IMR-90 (cell line): Measurements from ENCODE around the gene TPST1. TPM values are rescaled to one million over a fixed set of nuclear protein-coding genes. Genes with fewer than 3 reads are reported as not detected.

ENCODE experiments used
- ATAC-seq: fragments of 200-7000 bp; cut with Tn5 transposase; 2 replicates; pipeline ENCODE4 v1.9.1; 2020; ENCODE audit warnings: low read depth, mild to moderate bottlenecking, moderate library complexity
- BruUV-seq: library from RNA; stranded (reverse); fragments of 400-500 nt; replicated peaks from 2 replicates; lab custom pipeline; 2021; lab: Mats Ljungman, UMichigan
- CTCF ChIA-PET: fragments of 300-600 bp; formaldehyde crosslinking; extraction: SDS; loops from one replicate; lab custom pipeline; 2021; ENCODE audit warnings: antibody characterized with exemption; lab: Yijun Ruan, JAX
- POLR2A ChIA-PET: fragments of 300-600 bp; sonication (Branson Sonifier 250); formaldehyde crosslinking; loops from one replicate; lab custom pipeline; 2022; ENCODE audit warnings: antibody characterized with exemption; ENCODE audit not compliant: unreplicated experiment; lab: Charles Lee
- DNase-seq: peaks from one replicate; pipeline ENCODE4 v3.0.0; 2013
- H2AFZ ChIP-seq: replicated peaks from 2 replicates; pipeline ENCODE3; 2013; ENCODE audit warnings: low read length, mild to moderate bottlenecking; ENCODE audit not compliant: poor library complexity
- H2AK5ac ChIP-seq: 2 replicates; pipeline ENCODE4 v1.6.1; 2013; ENCODE audit warnings: low read depth, low read length, inconsistent platforms
- H2AK9ac ChIP-seq: replicated peaks from 2 replicates; pipeline ENCODE3; 2013; ENCODE audit warnings: mild to moderate bottlenecking, low read depth, low read length, moderate library complexity; ENCODE audit not compliant: poor library complexity
- H2BK120ac ChIP-seq: 2 replicates; pipeline ENCODE4 v1.6.1; 2013; ENCODE audit warnings: low read depth, low read length, inconsistent platforms
- H2BK15ac ChIP-seq: 3 replicates; pipeline ENCODE4 v1.6.1; 2013; ENCODE audit warnings: low read depth, low read length, inconsistent platforms
- H2BK20ac ChIP-seq: 2 replicates; pipeline ENCODE4 v1.6.1; 2013; ENCODE audit warnings: low read depth, mild to moderate bottlenecking, inconsistent platforms, low read length, moderate library complexity
- H2BK5ac ChIP-seq: 2 replicates; pipeline ENCODE4 v1.6.1; 2013; ENCODE audit warnings: mild to moderate bottlenecking, low read depth, low read length, inconsistent platforms; ENCODE audit not compliant: poor library complexity, severe bottlenecking
- H3K14ac ChIP-seq: replicated peaks from 2 replicates; pipeline ENCODE4 v1.6.1; 2013; ENCODE audit warnings: low read depth, low read length, inconsistent platforms
- H3K18ac ChIP-seq: 2 replicates; pipeline ENCODE4 v1.6.1; 2013; ENCODE audit warnings: low read depth, low read length, control low read depth
- H3K23ac ChIP-seq: 2 replicates; pipeline ENCODE4 v1.6.1; 2013; ENCODE audit warnings: low read depth, low read length, inconsistent platforms
- H3K27ac ChIP-seq: 2 replicates; pipeline ENCODE4 v1.5.1; 2013; ENCODE audit warnings: mild to moderate bottlenecking, control low read depth, low read length; ENCODE audit not compliant: insufficient read depth
- H3K27me3 ChIP-seq: 2 replicates; pipeline ENCODE4 v1.6.1; 2013; ENCODE audit warnings: low read length; ENCODE audit not compliant: control insufficient read depth, insufficient read depth
- H3K36me3 ChIP-seq: 2 replicates; pipeline ENCODE4 v1.6.1; 2013; ENCODE audit warnings: low read length, mixed read lengths; ENCODE audit not compliant: control insufficient read depth, insufficient read depth
- H3K4ac ChIP-seq: 2 replicates; pipeline ENCODE4 v1.6.1; 2013; ENCODE audit warnings: low read depth, low read length, inconsistent platforms
- H3K4me1 ChIP-seq: 2 replicates; pipeline ENCODE4 v1.6.1; 2013; ENCODE audit warnings: low read length, mixed read lengths; ENCODE audit not compliant: control insufficient read depth, insufficient read depth
- H3K4me2 ChIP-seq: 2 replicates; pipeline ENCODE4 v1.6.1; 2013; ENCODE audit warnings: low read depth, mild to moderate bottlenecking, control low read depth, low read length, moderate library complexity
- H3K4me3 ChIP-seq: 2 replicates; pipeline ENCODE4 v1.5.1; 2013; ENCODE audit warnings: low read depth, mild to moderate bottlenecking, control low read depth, low read length, moderate library complexity; ENCODE audit not compliant: insufficient read depth
- H3K56ac ChIP-seq: 2 replicates; pipeline ENCODE4 v1.6.1; 2013; ENCODE audit warnings: low read length, inconsistent platforms; ENCODE audit not compliant: insufficient read depth; ENCODE audit errors: extremely low read depth
- H3K79me1 ChIP-seq, 2 experiments: 2 replicates each; pipeline ENCODE4 v1.6.1; 2013; ENCODE audit warnings: low read length in 2 of 2, inconsistent platforms in 1 of 2, low read depth in 1 of 2
- H3K9ac ChIP-seq: 2 replicates; pipeline ENCODE4 v1.6.1; 2013; ENCODE audit warnings: low read depth, low read length, control low read depth
- H3K9me1 ChIP-seq: 2 replicates; pipeline ENCODE4 v1.6.1; 2013; ENCODE audit warnings: low read length, inconsistent platforms; ENCODE audit not compliant: insufficient read depth
- H3K9me3 ChIP-seq: 2 replicates; pipeline ENCODE4 v1.6.1; 2013; ENCODE audit warnings: low read length; ENCODE audit not compliant: control insufficient read depth, insufficient read depth
- H4K20me1 ChIP-seq: 2 replicates; pipeline ENCODE4 v1.6.1; 2013; ENCODE audit warnings: low read length, inconsistent platforms; ENCODE audit not compliant: insufficient read depth
- H4K5ac ChIP-seq: 2 replicates; pipeline ENCODE4 v1.6.1; 2013; ENCODE audit warnings: mild to moderate bottlenecking, low read depth, low read length, control low read depth
- H4K8ac ChIP-seq, 2 experiments: 2 replicates each; pipeline ENCODE4 v1.6.1; 2013; ENCODE audit warnings: low read depth in 2 of 2, low read length in 2 of 2, control low read depth in 1 of 2, inconsistent platforms in 1 of 2
- H4K91ac ChIP-seq: 2 replicates; pipeline ENCODE4 v1.6.1; 2013; ENCODE audit warnings: low read depth, low read length, inconsistent platforms; ENCODE audit not compliant: insufficient read depth
- CEBPB ChIP-seq: IDR thresholded peaks from 2 replicates; pipeline ENCODE4 v1.6.1; 2012; ENCODE audit warnings: low read depth, low read length, improper control_type of control experiment
- FOS ChIP-seq: fragments of 150-350 bp; IDR thresholded peaks from 2 replicates; pipeline ENCODE4 v1.6.1; 2016; ENCODE audit warnings: low read depth, low read length
- MAFK ChIP-seq: IDR thresholded peaks from 2 replicates; pipeline ENCODE4 v1.6.1; 2012; ENCODE audit warnings: low read depth, low read length, improper control_type of control experiment
- MAZ ChIP-seq: IDR thresholded peaks from 2 replicates; pipeline ENCODE4 v1.6.1; 2012; ENCODE audit warnings: low read depth, mild to moderate bottlenecking, low read length, improper control_type of control experiment, moderate library complexity, borderline replicate concordance
- SMC3 ChIP-seq: fragments of 150-350 bp; IDR thresholded peaks from 2 replicates; pipeline ENCODE4 v1.6.1; 2016; ENCODE audit warnings: low read depth, mild to moderate bottlenecking, antibody characterized with exemption, low read length, moderate library complexity
- WGBS, 2 experiments: methylation state at CpG; one replicate each; pipeline versions ENCODE4 v1.1.5 to v1.1.7; 2013; ENCODE audit warnings: missing lambda C conversion rate in 2 of 2; ENCODE audit not compliant: insufficient read length in 1 of 2; ENCODE audit errors: extremely low coverage in 2 of 2; 5-methylcytosine and 5-hydroxymethylcytosine counted together
- dilution Hi-C: fragments of 300-500 bp; cut with HindIII; formaldehyde crosslinking; loops from one replicate; pipeline ENCODE4 v1.14.3; 2018; ENCODE audit warnings: low sequenced_read_pairs; ENCODE audit not compliant: unreplicated experiment
- in situ Hi-C: fragments of 300-500 bp; cut with MboI; formaldehyde crosslinking; loops from 3 replicates; pipeline ENCODE4 v1.14.3; 2019; ENCODE audit warnings: low sequenced_read_pairs, inconsistent platforms, mixed read lengths
- intact Hi-C: fragments of 100-400 bp; cut with micrococcal nuclease; formaldehyde crosslinking; loops from 2 replicates; pipeline ENCODE4 v1.10.0; 2022
- polyA plus RNA-seq, 3 experiments: library from polyadenylated mRNA; depleted of rRNA; stranded (reverse); fragments of >200 nt; gene quantifications; 2 replicates each; pipeline ENCODE4 v1.2.3, GENCODE V29; 2012; ENCODE audit warnings: low replicate concordance in 1 of 3
- total RNA-seq: library from RNA; depleted of rRNA; stranded (reverse); fragments of >200 nt; gene quantifications from 2 replicates; pipeline ENCODE4 v1.2.3, GENCODE V29; 2012

Gene TPST1
- total and polyA plus RNA-seq, 2 of the 4 experiments (the other 2 are of a cell fraction), result 37.7 to 58.6 TPM

DNA sequence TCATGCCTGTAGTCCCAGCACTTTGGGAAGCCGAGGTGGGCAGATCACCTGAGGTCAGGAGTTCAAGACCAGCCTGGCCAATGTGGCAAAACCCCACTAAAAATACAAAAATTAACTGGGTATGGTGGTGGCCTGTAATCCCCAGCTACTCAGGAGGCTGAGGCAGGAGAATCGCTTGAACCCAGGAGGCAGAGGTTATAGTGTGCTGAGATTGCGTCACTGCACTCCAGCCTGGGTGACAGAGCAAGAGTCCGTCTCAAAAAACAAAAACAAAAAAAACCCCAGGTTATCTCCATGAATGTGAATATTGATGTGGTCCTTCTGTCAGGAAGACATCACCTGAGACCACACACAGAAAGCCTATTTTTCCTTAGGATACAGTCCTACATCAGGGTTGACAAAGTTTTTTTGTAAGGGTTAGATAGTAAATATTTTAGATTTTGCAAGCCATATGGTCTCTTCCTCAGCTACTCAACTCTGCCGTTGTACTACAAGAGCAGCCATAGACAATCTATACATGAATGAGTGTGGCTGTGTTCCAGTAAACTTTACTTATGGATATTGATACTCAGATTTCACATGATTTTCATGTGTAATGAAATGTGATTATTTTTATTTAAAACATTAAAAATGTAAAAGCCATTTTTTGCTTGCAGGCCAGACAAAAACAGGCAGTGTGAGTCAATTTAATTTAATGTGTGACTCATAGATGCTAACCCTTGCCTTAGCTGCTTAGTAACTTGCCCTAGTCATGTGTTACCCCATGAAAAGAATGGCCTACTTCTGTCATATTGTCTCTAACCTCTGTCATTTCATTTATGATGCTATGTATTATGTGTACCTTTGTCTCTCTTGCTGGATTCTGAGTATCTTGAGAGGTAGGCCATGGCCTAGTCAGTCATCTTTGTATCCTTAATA, 78.1 kb downstream of the TPST1 start:
- Histone ChIP-seq H3K4me2 (peak overlapping the region; percentile 78; the same call in 1 of the 2 replicates), H3K14ac (peak overlapping the region; percentile 74), H3K27me3 (no peaks in the 10 kb centered on the region), H3K18ac (peak overlapping the region; percentile 98), H2BK20ac (peak overlapping the region; percentile 90), H3K23ac (peak overlapping the region; percentile 67), H2BK120ac (peak overlapping the region; percentile 84), H3K4me3 (no peak overlapping the region), H3K36me3 (no peaks in the 10 kb centered on the region; the same call in 1 of the 2 replicates), H2AK5ac (peak overlapping the region; percentile 74), H2BK15ac (peak overlapping the region; percentile 63; the same call in 2 of the 3 replicates), H3K9me1 (peaks cover 11% of the 10 kb centered on the region; the same call in 1 of the 2 replicates), H3K9me3 (no peaks in the 10 kb centered on the region), H4K5ac (peak overlapping the region; percentile 50), H4K91ac (peak overlapping the region; percentile 83), H3K27ac (peak overlapping the region; percentile 88; the same call in 1 of the 2 replicates), H3K56ac (peak overlapping the region; percentile 65; the same call in 1 of the 2 replicates), H3K79me1 (peaks cover 18 to 55% of the 10 kb centered on the region in 2 experiments), H3K9ac (peak overlapping the region; percentile 34; the same call in 1 of the 2 replicates), H2BK5ac (peak overlapping the region; percentile 80), H4K20me1 (peaks cover 8% of the 10 kb centered on the region; the same call in 1 of the 2 replicates), H3K4ac (peak overlapping the region; percentile 89), H3K4me1 (peaks cover 13% of the 10 kb centered on the region), H2AFZ (no peak overlapping the region), H4K8ac (peak overlapping the region in 1 of 2 experiments; percentile 53; a peak in 3 of 4 replicates), H2AK9ac (no peak overlapping the region)
- ATAC-seq, result peak; percentile 69
- CTCF ChIA-PET, result interaction anchor here (0.8 kb wide), 1 partner anchor 36 kb away, joined by 4 read pairs; no protein-coding TSS in a partner anchor
- dilution Hi-C loops, result no loop called here
- intact Hi-C loops, result no loop called here
- no CpG with 5 or more reads among the region's 5 CpGs for WGBS, 2 experiments
- TF ChIP-seq SMC3 (no peak), MAFK (peak; percentile 21; the same call in 1 of the 2 replicates), FOS (peak; percentile 95), CEBPB (peak; percentile 65), MAZ (no peak)
- BruUV-seq, result no TSS peak
- in situ Hi-C loops, result no loop called here
- POLR2A ChIA-PET, result interaction anchor here (0.5 kb wide), 1 partner anchor 144 kb away, joined by 5 read pairs; no protein-coding TSS in a partner anchor
- DNase-seq, result peak; percentile 89
